CD8-positive, alpha-beta memory T cell (primary cell): ENCODE measurements around the gene OSBPL3. TPM values are rescaled to one million over a fixed set of nuclear protein-coding genes. Genes with fewer than 3 reads are reported as not detected.

ENCODE experiments used
- CTCF ChIA-PET: fragments of 350-600 bp; sonication (Branson Sonifier 250); formaldehyde crosslinking; loops from one replicate; lab custom pipeline; 2021; ENCODE audit warnings: antibody characterized with exemption; lab: Charles Lee
- POLR2A ChIA-PET: fragments of 350-600 bp; sonication (Branson Sonifier 250); formaldehyde crosslinking; loops from one replicate; lab custom pipeline; 2021; ENCODE audit warnings: antibody characterized with exemption; lab: Charles Lee
- DNase-seq, 5 donors: peaks; one replicate each; pipeline versions ENCODE4 v3.0.0 to v3.0.0-alpha.2; 2020 to 2022; ENCODE audit warnings: mixed read lengths in 1 of 5
- H3K27ac ChIP-seq: one replicate; pipeline ENCODE4 v1.7.0; 2013; ENCODE audit warnings: low read depth, mild to moderate bottlenecking, low read length, moderate library complexity
- H3K27me3 ChIP-seq: 2 replicates; pipeline ENCODE4 v1.7.0; 2013; ENCODE audit warnings: low read length, mild to moderate bottlenecking; ENCODE audit not compliant: insufficient read depth, poor library complexity, severe bottlenecking
- H3K36me3 ChIP-seq: 2 replicates; pipeline ENCODE4 v1.7.0; 2013; ENCODE audit warnings: mild to moderate bottlenecking, low read length, moderate library complexity; ENCODE audit not compliant: insufficient read depth
- H3K4me1 ChIP-seq: 2 replicates; pipeline ENCODE4 v1.7.0; 2013; ENCODE audit warnings: mild to moderate bottlenecking, low read length, moderate library complexity; ENCODE audit not compliant: insufficient read depth
- H3K4me3 ChIP-seq: 2 replicates; pipeline ENCODE4 v1.7.0; 2013; ENCODE audit warnings: mild to moderate bottlenecking, low read length
- H3K9me3 ChIP-seq: 2 replicates; pipeline ENCODE4 v1.7.0; 2013; ENCODE audit warnings: mild to moderate bottlenecking, low read length
- H3K27ac Mint-ChIP-seq, 8 donors: one replicate each; pipeline ENCODE4 v1.8.0; 2020 to 2021; ENCODE audit warnings: mixed read lengths in 8 of 8, mild to moderate bottlenecking in 6 of 8, inconsistent platforms in 3 of 8, moderate library complexity in 3 of 8
- H3K27me3 Mint-ChIP-seq, 2 donors: one replicate each; pipeline ENCODE4 v1.8.0; 2020 to 2021; ENCODE audit warnings: mixed read lengths in 2 of 2, mild to moderate bottlenecking in 1 of 2, moderate library complexity in 1 of 2
- H3K36me3 Mint-ChIP-seq, 3 donors: one replicate each; pipeline ENCODE4 v1.8.0; 2020 to 2021; ENCODE audit warnings: mixed read lengths in 3 of 3, inconsistent platforms in 1 of 3, mild to moderate bottlenecking in 1 of 3
- H3K4me1 Mint-ChIP-seq, 3 donors: one replicate each; pipeline ENCODE4 v1.8.0; 2020 to 2021; ENCODE audit warnings: mixed read lengths in 3 of 3, inconsistent platforms in 1 of 3, mild to moderate bottlenecking in 1 of 3
- H3K4me3 Mint-ChIP-seq, 7 donors: one replicate each; pipeline ENCODE4 v1.8.0; 2020 to 2021; ENCODE audit warnings: mixed read lengths in 7 of 7, mild to moderate bottlenecking in 6 of 7, moderate library complexity in 4 of 7, inconsistent platforms in 2 of 7
- H3K9me3 Mint-ChIP-seq, 5 donors: one replicate each; pipeline ENCODE4 v1.8.0; 2020 to 2022; ENCODE audit warnings: mixed read lengths in 5 of 5, mild to moderate bottlenecking in 3 of 5, moderate library complexity in 2 of 5, inconsistent platforms in 1 of 5
- polyA plus RNA-seq: library from polyadenylated mRNA; unstranded; fragments of 300-500 nt; fragmentation: Illumina TruSeq; gene quantifications from one replicate; pipeline ENCODE4 v1.2.3, GENCODE V29; 2021
- total RNA-seq, 2 experiments: library from RNA; stranded (reverse); gene quantifications; one replicate each; pipeline ENCODE4 v1.2.3, GENCODE V29; 2021

Gene OSBPL3
- total and polyA plus RNA-seq, 3 experiments from 2014 or later: 16.4 to 72.5 (median 71.7) TPM

GRCh38 chr7:24778543-24779282, 201.3 kb downstream of the OSBPL3 start:
- Mint-ChIP-seq H3K27ac (no peak overlapping the region), H3K36me3 (peaks cover 3 to 12% (median 4%) of the 10 kb centered on the region in 3 donors), H3K9me3 (no peaks in the 10 kb centered on the region), H3K4me1 (no peaks in the 10 kb centered on the region), H3K27me3 (no peaks in the 10 kb centered on the region), H3K4me3 (no peak overlapping the region)
- H3K27ac ChIP-seq: peak overlapping the region; percentile 16
- ChIA-PET CTCF (no interaction called here), POLR2A (no interaction called here)
- H3K36me3 ChIP-seq: no peaks in the 10 kb centered on the region
- no peak for DNase-seq
- no peak overlapping the region for H3K4me3 ChIP-seq
- no peaks in the 10 kb centered on the region for H3K27me3 ChIP-seq
- no peaks in the 10 kb centered on the region for H3K4me1 ChIP-seq
- H3K9me3 ChIP-seq: no peaks in the 10 kb centered on the region

- no peaks in the 10 kb centered on the region for H3K4me1 ChIP-seq
- H3K27ac ChIP-seq: no peak overlapping the region
- no peak overlapping the region for H3K4me3 ChIP-seq
- H3K36me3 ChIP-seq: no peaks in the 10 kb centered on the region
- Mint-ChIP-seq H3K27ac (no peak overlapping the region), H3K27me3 (no peaks in the 10 kb centered on the region), H3K36me3 (peaks cover 0 to 3% (median 2%) of the 10 kb centered on the region in 3 donors), H3K4me1 (no peaks in the 10 kb centered on the region), H3K9me3 (no peaks in the 10 kb centered on the region), H3K4me3 (no peak overlapping the region)
- no peaks in the 10 kb centered on the region for H3K9me3 ChIP-seq
- CTCF ChIA-PET: no interaction called here
- POLR2A ChIA-PET: no interaction called here
- no peaks in the 10 kb centered on the region for H3K27me3 ChIP-seq
- no peak for DNase-seq
These were observed 202.2 kb downstream of the OSBPL3 start for GRCh38 chr7:24777806-24778205.

- peaks cover 0 to 30% (median 1%) of the 10 kb centered on the region in 3 donors for H3K36me3 Mint-ChIP-seq
- H3K4me3 Mint-ChIP-seq: no peak overlapping the region
- H3K9me3 Mint-ChIP-seq: peaks cover 4 to 15% (median 5%) of the 10 kb centered on the region in 5 donors
- Histone ChIP-seq H3K9me3 (no peaks in the 10 kb centered on the region), H3K27ac (no peak overlapping the region), H3K4me3 (no peak overlapping the region), H3K36me3 (no peaks in the 10 kb centered on the region), H3K27me3 (no peaks in the 10 kb centered on the region), H3K4me1 (no peaks in the 10 kb centered on the region)
- ChIA-PET POLR2A (no interaction called here), CTCF (no interaction called here)
- DNase-seq: no peak
- H3K4me1 Mint-ChIP-seq: no peaks in the 10 kb centered on the region
- H3K27ac Mint-ChIP-seq: peak overlapping the region in 1 of 8 donors; percentile 32
- peaks cover 5 to 14% of the 10 kb centered on the region in 2 donors for H3K27me3 Mint-ChIP-seq
These were observed 206.3 kb downstream of the OSBPL3 start for GRCh38 chr7:24773646-24774045.

- Mint-ChIP-seq H3K9me3 (peaks cover 4 to 15% (median 7%) of the 10 kb centered on the region in 5 donors), H3K27ac (no peak overlapping the region), H3K27me3 (peaks cover 10 to 38% of the 10 kb centered on the region in 2 donors), H3K4me3 (no peak overlapping the region), H3K4me1 (no peaks in the 10 kb centered on the region), H3K36me3 (peaks cover 0 to 34% (median 1%) of the 10 kb centered on the region in 3 donors)
- no peak overlapping the region for H3K27ac ChIP-seq
- H3K36me3 ChIP-seq: no peaks in the 10 kb centered on the region
- CTCF ChIA-PET: no interaction called here
- H3K4me3 ChIP-seq: no peak overlapping the region
- no peak for DNase-seq
- H3K9me3 ChIP-seq: no peaks in the 10 kb centered on the region
- no peaks in the 10 kb centered on the region for H3K4me1 ChIP-seq
- POLR2A ChIA-PET: no interaction called here
- H3K27me3 ChIP-seq: peaks cover 4% of the 10 kb centered on the region
These were observed 210.1 kb downstream of the OSBPL3 start for GRCh38 chr7:24769851-24770250.

GRCh38 chr7:24769014-24769830, 210.8 kb downstream of the OSBPL3 start:
- Mint-ChIP-seq H3K36me3 (peaks cover 0 to 34% (median 1%) of the 10 kb centered on the region in 3 donors), H3K27me3 (peaks cover 10 to 43% of the 10 kb centered on the region in 2 donors), H3K9me3 (peaks cover 4 to 15% (median 7%) of the 10 kb centered on the region in 5 donors), H3K27ac (peak overlapping the region in 1 of 8 donors; percentile 56), H3K4me1 (no peaks in the 10 kb centered on the region), H3K4me3 (no peak overlapping the region)
- peaks cover 4% of the 10 kb centered on the region for H3K27me3 ChIP-seq
- DNase-seq: no peak
- no peak overlapping the region for H3K27ac ChIP-seq
- no peak overlapping the region for H3K4me3 ChIP-seq
- POLR2A ChIA-PET: no interaction called here
- H3K4me1 ChIP-seq: no peaks in the 10 kb centered on the region
- CTCF ChIA-PET: no interaction called here
- H3K36me3 ChIP-seq: no peaks in the 10 kb centered on the region
- H3K9me3 ChIP-seq: no peaks in the 10 kb centered on the region

- Mint-ChIP-seq H3K36me3 (peaks cover 0 to 34% (median 1%) of the 10 kb centered on the region in 3 donors), H3K4me3 (no peak overlapping the region), H3K27ac (no peak overlapping the region), H3K9me3 (peaks cover 4 to 15% (median 7%) of the 10 kb centered on the region in 5 donors), H3K27me3 (peaks cover 11 to 46% of the 10 kb centered on the region in 2 donors), H3K4me1 (no peaks in the 10 kb centered on the region)
- no peaks in the 10 kb centered on the region for H3K36me3 ChIP-seq
- no peaks in the 10 kb centered on the region for H3K4me1 ChIP-seq
- no peak overlapping the region for H3K4me3 ChIP-seq
- DNase-seq: no peak
- ChIA-PET CTCF (no interaction called here), POLR2A (no interaction called here)
- no peak overlapping the region for H3K27ac ChIP-seq
- peaks cover 4% of the 10 kb centered on the region for H3K27me3 ChIP-seq
- no peaks in the 10 kb centered on the region for H3K9me3 ChIP-seq
These were observed 212.0 kb downstream of the OSBPL3 start for GRCh38 chr7:24767878-24768569.

GRCh38 chr7:24764972-24765744, 214.8 kb downstream of the OSBPL3 start:
- Mint-ChIP-seq H3K27me3 (peaks cover 22 to 61% of the 10 kb centered on the region in 2 donors), H3K27ac (no peak overlapping the region), H3K4me1 (no peaks in the 10 kb centered on the region), H3K9me3 (peaks cover 0 to 6% (median 3%) of the 10 kb centered on the region in 5 donors), H3K4me3 (no peak overlapping the region), H3K36me3 (peaks cover 0 to 12% (median under 1%) of the 10 kb centered on the region in 3 donors)
- POLR2A ChIA-PET: no interaction called here
- CTCF ChIA-PET: interaction anchor here (1.0 kb wide), 1 partner anchor 328 kb away, joined by 3 read pairs; no protein-coding TSS in a partner anchor
- H3K27ac ChIP-seq: no peak overlapping the region
- H3K36me3 ChIP-seq: no peaks in the 10 kb centered on the region
- H3K27me3 ChIP-seq: peaks cover 10% of the 10 kb centered on the region
- DNase-seq: no peak
- no peaks in the 10 kb centered on the region for H3K9me3 ChIP-seq
- H3K4me1 ChIP-seq: no peaks in the 10 kb centered on the region
- H3K4me3 ChIP-seq: no peak overlapping the region
